Astrocyte (in vitro differentiated cells and primary cell): ENCODE data around the gene SIGLEC15.

ENCODE experiments used
- CTCF ChIP-seq: IDR thresholded peaks from 2 replicates; pipeline ENCODE4 v1.5.1; 2011; ENCODE audit warnings: low read depth, mild to moderate bottlenecking, inconsistent platforms, low read length, moderate library complexity; ENCODE audit not compliant: insufficient read depth
- EZH2 ChIP-seq: IDR thresholded peaks from 2 replicates; pipeline ENCODE4 v1.6.1; 2012; ENCODE audit warnings: mild to moderate bottlenecking, low read length, inconsistent platforms; ENCODE audit not compliant: insufficient read depth

DNA sequence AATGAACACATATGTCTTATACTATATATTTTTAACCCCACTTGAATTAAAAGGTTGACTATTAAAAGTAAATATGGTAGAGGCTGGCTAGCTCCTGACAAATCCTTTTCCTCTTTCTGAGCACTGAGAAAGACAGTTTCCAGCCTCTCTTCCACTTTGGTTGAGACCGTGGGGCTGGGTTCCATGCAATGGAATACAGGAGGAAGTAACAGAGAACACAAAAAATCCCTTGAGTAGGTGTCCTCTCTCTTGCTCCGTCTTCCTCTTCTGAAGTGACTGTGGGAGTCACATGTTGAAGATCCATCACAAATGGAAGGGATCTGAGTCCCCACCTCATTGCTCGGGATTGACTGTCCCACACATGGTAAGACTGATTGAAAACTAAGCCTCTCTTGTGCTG, 36.6 kb upstream of the SIGLEC15 start:
- TF ChIP-seq CTCF (no peak), EZH2 (no peak)
